Measurements from ENCODE around the gene P2RX3. TPM values are rescaled to one million over a fixed set of nuclear protein-coding genes. Genes with fewer than 3 reads are reported as not detected.

P2RX3 gene
- total and polyA plus RNA-seq, 10 of the 15 experiments (the other 5 are each of a cell fraction or from before 2014, with no cell fraction given) = 0.05 to 0.12 TPM; not detected in 8

DNA sequence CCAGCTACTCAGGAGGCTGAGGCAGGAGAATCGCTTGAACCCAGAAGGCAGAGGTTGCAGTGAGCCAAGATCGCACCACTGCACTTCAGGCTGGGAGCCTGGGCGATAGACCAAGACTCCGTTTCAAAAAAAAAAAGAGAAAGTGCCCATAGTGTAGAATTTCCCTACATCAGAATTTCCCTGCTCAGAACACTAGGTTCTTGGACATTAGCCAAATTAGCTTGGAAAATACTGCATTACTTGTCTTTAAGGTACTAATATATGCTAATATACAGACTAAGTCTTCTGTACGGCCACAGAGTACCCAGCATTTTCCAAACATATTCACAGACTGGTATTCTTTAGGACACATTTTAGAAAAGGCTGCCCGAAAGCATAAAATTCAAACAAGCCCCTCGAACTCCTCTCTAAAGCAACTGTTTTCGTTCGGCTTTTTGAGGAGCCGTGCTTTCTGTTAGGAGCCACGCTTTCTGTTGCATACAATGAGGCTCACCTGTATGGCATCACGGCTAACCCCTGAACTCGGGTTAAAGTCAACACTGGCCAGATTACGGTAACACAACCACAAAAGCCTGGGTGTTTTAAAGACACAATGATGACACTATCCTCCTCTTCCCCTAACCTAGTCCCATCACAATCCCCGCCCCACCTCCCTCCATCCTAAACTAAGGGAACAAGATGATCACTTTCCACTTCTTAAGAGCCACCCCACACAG, 31.8 kb upstream of the P2RX3 start:
- no peak for FAIRE-seq
- no peak overlapping the region for H3K27ac ChIP-seq (ENCODE audit: control insufficient read depth, insufficient read depth)
- no peak overlapping the region for H2AFZ ChIP-seq (ENCODE audit: control insufficient read depth, low read depth, low read length)
- ChIA-PET RAD21 (ENCODE audit: unreplicated experiment) (no interaction called here), CTCF (interaction anchor here (1.8 kb wide), 1 partner anchor 29 kb away, joined by 5 read pairs; no protein-coding TSS in a partner anchor), SMC1A (ENCODE audit: uncharacterized antibody, unreplicated experiment) (no interaction called here), POLR2A (no interaction called here)
- no peaks in the 10 kb centered on the region for H3K79me2 ChIP-seq (ENCODE audit: control insufficient read depth, insufficient read depth, low read length)
- BruUV-seq (replicated peaks) = no TSS peak
- no peak overlapping the region for H3K4me2 ChIP-seq (ENCODE audit: control insufficient read depth, insufficient read depth)
- H3K36me3 ChIP-seq (ENCODE audit: control insufficient read depth in 2 of 2, insufficient read depth in 2 of 2, low read length in 1 of 2) = no peaks in the 10 kb centered on the region
- 91% methylated on average over 15 of the region's 15 CpGs for WGBS (ENCODE audit: insufficient coverage, insufficient replicate concordance, low lambda C conversion rate, missing lambda C conversion rate)
- H3K4me1 ChIP-seq (ENCODE audit: control insufficient read depth, insufficient read depth, low read length) = peaks cover 3% of the 10 kb centered on the region; the same call in 1 of the 2 replicates
- no peaks in the 10 kb centered on the region for H4K20me1 ChIP-seq (ENCODE audit: control insufficient read depth, insufficient read depth)
- intact Hi-C loops (cut with micrococcal nuclease; ENCODE audit: unreplicated experiment) = no loop called here
- H3K27me3 ChIP-seq (replicated peaks in 1 of 2; ENCODE audit: control insufficient read depth in 2 of 2, insufficient read depth in 2 of 2, low read length in 1 of 2) = no peaks in the 10 kb centered on the region
- DNase-seq (ENCODE audit: low read depth, low spot score) = no peak
- no peak for ATAC-seq
- in situ Hi-C loops (cut with MboI) = no loop called here
- H3K9me3 ChIP-seq (replicated peaks; ENCODE audit: control insufficient read depth, insufficient read depth, low read length) = no peaks in the 10 kb centered on the region
- no peak overlapping the region for H3K4me3 ChIP-seq
- no peak overlapping the region for H3K9ac ChIP-seq (ENCODE audit: control insufficient read depth, insufficient read depth, low read length)
- TF ChIP-seq IKZF1 (conservative IDR thresholded peaks at IDR 0.05) (no peak), ETV6 (conservative IDR thresholded peaks at IDR 0.05 in 1 of 2, IDR thresholded peaks at IDR 0.05 in 1 of 2; ENCODE audit: borderline replicate concordance in 1 of 2, low read depth in 1 of 2) (no peak), NR2C2 (IDR thresholded peaks at IDR 0.05; ENCODE audit: borderline replicate concordance, control insufficient read depth, insufficient read length, low read depth) (no peak), CBFB (IDR thresholded peaks at IDR 0.05; ENCODE audit: low read depth) (no peak), SMAD1 (IDR thresholded peaks at IDR 0.05; ENCODE audit: low read depth, partially characterized antibody) (no peak), SUZ12 (IDR thresholded peaks at IDR 0.05; ENCODE audit: unreplicated experiment) (no peak), MYB (IDR thresholded peaks at IDR 0.05; ENCODE audit: borderline replicate concordance, low read depth, low read length) (no peak), SREBF1 (IDR thresholded peaks at IDR 0.05; ENCODE audit: low read length) (no peak), FOXK2 (IDR thresholded peaks at IDR 0.05) (no peak), YY1 (IDR thresholded peaks at IDR 0.05; ENCODE audit: low read depth, low read length) (no peak), PAX8 (IDR thresholded peaks at IDR 0.05) (no peak), CHD2 (IDR thresholded peaks at IDR 0.05; ENCODE audit: borderline replicate concordance, low read depth, low read length) (no peak), IKZF2 (IDR thresholded peaks at IDR 0.05) (no peak), MTA3 (IDR thresholded peaks at IDR 0.05; ENCODE audit: borderline replicate concordance, low read length) (no peak), SREBF2 (IDR thresholded peaks at IDR 0.05; ENCODE audit: low read length) (no peak)
- TF ChIP-seq, protein P1, sequence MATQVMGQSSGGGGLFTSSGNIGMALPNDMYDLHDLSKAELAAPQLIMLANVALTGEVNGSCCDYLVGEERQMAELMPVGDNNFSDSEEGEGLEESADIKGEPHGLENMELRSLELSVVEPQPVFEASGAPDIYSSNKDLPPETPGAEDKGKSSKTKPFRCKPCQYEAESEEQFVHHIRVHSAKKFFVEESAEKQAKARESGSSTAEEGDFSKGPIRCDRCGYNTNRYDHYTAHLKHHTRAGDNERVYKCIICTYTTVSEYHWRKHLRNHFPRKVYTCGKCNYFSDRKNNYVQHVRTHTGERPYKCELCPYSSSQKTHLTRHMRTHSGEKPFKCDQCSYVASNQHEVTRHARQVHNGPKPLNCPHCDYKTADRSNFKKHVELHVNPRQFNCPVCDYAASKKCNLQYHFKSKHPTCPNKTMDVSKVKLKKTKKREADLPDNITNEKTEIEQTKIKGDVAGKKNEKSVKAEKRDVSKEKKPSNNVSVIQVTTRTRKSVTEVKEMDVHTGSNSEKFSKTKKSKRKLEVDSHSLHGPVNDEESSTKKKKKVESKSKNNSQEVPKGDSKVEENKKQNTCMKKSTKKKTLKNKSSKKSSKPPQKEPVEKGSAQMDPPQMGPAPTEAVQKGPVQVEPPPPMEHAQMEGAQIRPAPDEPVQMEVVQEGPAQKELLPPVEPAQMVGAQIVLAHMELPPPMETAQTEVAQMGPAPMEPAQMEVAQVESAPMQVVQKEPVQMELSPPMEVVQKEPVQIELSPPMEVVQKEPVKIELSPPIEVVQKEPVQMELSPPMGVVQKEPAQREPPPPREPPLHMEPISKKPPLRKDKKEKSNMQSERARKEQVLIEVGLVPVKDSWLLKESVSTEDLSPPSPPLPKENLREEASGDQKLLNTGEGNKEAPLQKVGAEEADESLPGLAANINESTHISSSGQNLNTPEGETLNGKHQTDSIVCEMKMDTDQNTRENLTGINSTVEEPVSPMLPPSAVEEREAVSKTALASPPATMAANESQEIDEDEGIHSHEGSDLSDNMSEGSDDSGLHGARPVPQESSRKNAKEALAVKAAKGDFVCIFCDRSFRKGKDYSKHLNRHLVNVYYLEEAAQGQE (IDR thresholded peaks at IDR 0.05; ENCODE audit: low read depth, low read length) = no peak
- TF ChIP-seq, protein P2, sequence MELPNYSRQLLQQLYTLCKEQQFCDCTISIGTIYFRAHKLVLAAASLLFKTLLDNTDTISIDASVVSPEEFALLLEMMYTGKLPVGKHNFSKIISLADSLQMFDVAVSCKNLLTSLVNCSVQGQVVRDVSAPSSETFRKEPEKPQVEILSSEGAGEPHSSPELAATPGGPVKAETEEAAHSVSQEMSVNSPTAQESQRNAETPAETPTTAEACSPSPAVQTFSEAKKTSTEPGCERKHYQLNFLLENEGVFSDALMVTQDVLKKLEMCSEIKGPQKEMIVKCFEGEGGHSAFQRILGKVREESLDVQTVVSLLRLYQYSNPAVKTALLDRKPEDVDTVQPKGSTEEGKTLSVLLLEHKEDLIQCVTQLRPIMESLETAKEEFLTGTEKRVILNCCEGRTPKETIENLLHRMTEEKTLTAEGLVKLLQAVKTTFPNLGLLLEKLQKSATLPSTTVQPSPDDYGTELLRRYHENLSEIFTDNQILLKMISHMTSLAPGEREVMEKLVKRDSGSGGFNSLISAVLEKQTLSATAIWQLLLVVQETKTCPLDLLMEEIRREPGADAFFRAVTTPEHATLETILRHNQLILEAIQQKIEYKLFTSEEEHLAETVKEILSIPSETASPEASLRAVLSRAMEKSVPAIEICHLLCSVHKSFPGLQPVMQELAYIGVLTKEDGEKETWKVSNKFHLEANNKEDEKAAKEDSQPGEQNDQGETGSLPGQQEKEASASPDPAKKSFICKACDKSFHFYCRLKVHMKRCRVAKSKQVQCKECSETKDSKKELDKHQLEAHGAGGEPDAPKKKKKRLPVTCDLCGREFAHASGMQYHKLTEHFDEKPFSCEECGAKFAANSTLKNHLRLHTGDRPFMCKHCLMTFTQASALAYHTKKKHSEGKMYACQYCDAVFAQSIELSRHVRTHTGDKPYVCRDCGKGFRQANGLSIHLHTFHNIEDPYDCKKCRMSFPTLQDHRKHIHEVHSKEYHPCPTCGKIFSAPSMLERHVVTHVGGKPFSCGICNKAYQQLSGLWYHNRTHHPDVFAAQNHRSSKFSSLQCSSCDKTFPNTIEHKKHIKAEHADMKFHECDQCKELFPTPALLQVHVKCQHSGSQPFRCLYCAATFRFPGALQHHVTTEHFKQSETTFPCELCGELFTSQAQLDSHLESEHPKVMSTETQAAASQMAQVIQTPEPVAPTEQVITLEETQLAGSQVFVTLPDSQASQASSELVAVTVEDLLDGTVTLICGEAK (IDR thresholded peaks at IDR 0.05; ENCODE audit: borderline replicate concordance) = no peak
